GM12801 (cell line): ENCODE measurements around the gene CEP164.

Source experiments
- TF ChIP-seq, protein P1 (sequence below): IDR thresholded peaks from one replicate; pipeline ENCODE4 v1.5.1; 2011; ENCODE audit warnings: control low read depth; ENCODE audit not compliant: insufficient read length; ENCODE audit errors: extremely low read depth

CEP164 gene

DNA sequence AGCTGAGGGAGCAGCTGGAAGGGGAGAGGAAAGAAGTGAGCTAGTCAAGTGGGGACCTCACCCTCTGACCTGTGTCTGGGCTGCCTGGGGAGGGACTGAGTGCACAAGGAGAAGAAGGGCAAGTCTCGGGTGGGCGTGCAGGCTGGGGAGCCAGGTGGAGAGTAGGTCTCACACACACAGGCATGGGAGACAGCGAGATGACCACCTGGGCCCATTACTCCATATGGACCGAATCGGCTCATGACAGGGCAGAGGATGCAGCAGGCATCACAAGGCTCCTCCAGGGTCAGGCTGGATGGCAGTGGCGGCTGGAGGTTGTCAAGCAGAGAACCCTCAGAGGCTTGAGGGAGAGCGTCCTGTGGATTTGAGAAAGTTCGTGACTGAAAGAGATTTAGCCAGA, 63.5 kb downstream of the CEP164 start:
- TF ChIP-seq, protein P1, sequence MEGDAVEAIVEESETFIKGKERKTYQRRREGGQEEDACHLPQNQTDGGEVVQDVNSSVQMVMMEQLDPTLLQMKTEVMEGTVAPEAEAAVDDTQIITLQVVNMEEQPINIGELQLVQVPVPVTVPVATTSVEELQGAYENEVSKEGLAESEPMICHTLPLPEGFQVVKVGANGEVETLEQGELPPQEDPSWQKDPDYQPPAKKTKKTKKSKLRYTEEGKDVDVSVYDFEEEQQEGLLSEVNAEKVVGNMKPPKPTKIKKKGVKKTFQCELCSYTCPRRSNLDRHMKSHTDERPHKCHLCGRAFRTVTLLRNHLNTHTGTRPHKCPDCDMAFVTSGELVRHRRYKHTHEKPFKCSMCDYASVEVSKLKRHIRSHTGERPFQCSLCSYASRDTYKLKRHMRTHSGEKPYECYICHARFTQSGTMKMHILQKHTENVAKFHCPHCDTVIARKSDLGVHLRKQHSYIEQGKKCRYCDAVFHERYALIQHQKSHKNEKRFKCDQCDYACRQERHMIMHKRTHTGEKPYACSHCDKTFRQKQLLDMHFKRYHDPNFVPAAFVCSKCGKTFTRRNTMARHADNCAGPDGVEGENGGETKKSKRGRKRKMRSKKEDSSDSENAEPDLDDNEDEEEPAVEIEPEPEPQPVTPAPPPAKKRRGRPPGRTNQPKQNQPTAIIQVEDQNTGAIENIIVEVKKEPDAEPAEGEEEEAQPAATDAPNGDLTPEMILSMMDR: no peak

DNA sequence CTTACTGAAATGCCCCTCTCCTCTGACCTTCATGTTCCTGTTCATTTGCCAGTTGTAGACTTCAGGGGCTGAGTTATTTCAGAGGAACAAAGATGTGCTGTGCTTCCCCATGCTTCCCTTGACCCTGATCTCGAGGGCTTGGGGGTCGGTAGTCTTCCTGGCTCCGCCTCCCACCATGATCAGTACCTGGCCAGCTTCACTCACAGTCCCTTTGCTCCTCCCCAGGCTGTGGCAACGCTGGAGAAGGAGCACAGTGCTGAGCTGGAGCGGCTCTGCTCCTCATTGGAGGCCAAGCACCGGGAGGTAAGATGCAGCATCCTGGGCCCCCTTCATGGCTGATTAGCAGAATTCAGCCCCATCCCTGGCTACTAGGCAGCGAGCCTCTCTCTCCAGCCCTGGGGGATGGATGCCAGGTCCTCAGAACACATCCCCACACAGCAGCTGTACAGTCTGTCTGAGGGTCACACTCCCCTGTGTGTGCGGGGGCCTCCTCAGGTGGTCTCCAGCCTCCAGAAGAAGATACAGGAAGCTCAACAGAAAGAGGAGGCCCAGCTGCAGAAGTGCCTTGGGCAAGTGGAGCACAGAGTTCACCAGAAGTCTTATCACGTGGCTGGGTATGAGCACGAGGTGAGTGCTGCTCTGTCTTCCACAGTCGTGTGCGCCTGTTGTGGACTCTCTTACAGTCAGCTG, 64.5 kb downstream of the CEP164 start:
- TF ChIP-seq, protein P1: no peak

DNA sequence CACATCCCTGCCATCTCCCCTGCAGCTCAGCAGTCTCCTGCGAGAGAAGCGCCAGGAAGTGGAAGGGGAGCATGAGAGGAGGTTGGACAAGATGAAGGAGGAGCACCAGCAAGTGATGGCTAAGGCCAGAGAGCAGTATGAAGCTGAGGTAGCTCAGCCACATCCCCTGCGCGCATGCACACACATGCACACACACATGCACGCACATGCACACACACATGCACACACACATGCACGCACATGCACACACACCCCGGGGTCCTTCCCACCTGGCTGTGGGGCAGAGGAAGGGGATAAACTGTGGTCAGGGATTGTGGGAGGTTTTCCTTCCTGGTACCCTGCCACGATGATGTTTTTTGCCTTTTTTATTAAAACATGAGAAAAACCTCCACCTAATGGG, 65.3 kb downstream of the CEP164 start:
- TF ChIP-seq, protein P1: no peak

DNA sequence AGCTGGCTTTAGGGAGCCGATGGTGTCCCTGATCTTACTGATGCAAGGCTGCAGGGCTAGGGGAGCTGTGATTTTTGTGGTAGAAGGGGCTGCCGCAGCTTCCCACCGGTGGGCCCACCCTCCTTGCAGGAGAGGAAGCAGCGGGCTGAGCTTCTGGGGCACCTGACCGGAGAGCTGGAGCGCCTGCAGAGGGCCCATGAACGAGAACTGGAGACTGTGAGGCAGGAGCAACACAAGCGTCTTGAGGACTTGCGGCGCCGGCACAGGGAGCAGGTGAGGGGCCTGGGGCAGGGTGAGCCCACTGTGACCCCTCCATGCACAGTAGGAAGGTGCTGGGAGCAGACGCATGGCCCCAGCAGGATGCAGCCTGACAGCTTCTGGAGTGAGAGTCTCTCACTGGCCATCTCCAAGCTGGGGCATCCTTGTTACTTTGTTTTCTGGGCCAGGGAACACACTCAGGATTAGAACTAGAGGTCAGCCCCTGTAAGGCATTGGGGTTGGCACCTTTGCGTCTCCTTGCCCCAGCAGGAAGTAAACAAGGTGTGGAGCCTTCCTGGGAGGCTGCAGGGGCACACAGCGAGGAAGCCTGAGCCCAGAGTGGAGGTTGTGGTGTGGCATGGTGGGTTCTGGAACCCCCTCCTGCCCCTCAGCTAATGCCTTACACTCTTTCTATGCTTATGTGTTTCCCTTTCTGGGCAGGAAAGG, 66.7 kb downstream of the CEP164 start:
- TF ChIP-seq, protein P1: no peak

DNA sequence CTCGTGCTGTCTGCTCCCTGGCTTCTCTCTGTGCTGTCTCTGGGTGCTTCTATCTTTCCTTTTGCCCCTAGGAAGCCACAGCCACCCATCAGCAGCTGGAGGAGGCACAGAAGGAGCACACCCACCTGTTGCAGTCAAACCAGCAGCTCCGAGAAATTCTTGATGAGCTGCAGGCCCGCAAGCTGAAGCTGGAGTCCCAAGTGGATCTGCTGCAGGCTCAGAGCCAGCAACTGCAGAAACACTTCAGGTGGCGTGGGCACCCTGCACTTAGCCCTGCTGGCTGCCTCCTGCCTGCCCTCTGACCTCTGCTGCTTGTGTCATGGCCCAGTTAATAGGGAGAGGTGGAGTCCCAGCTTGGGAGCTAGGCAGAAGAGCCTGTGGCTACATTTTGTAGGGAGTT, 67.8 kb downstream of the CEP164 start:
- TF ChIP-seq, protein P1: no peak

DNA sequence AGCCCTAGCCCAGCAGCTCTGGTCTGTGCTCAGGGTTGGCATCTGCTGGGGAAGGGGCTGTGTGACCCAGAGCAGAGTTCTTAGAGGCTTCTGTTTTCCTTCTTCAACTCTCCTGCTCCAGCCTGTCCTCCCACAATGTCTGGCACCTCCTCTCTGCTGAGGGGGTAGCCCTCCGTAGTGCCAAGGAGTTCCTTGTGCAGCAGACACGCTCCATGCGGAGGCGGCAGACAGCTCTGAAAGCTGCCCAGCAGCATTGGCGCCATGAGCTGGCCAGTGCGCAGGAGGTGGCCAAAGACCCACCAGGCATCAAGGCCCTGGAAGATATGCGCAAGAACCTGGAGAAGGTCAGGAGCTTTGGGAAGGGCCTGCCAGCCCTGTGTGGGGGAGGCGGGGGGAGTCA, 69.3 kb downstream of the CEP164 start:
- TF ChIP-seq, protein P1: no peak

DNA sequence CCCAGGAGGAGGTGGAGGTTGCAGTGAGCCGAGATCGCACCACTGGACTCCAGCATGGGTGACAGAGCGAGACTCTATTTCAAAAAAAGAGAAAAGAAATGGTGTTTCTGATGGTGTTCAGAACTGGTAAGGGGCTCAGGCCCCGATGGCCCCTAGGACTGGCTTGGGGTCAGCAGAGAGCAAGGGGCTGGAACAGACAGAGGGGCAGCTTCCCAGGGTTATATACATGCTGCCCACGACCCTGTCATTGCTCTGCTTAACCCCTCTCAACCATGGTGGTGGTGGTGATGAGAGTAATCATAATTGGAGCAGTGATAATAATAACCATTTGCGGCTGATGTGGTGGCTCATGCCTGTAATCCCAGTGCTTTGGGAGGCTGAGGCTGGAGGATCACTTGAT, 79.4 kb downstream of the CEP164 start:
- TF ChIP-seq, protein P1: no peak
